Right atrium auricular region (tissue), 2 donors: Measurements from ENCODE around the gene KAT6B. TPM values are rescaled to one million over a fixed set of nuclear protein-coding genes. Genes with fewer than 3 reads are reported as not detected.

ENCODE experiments used
- DNase-seq: peaks from one replicate; pipeline ENCODE4 v3.0.0-alpha.2; 2019; ENCODE audit warnings: low spot score
- H3K27ac ChIP-seq, 2 donors: fragments of 200-600 bp; sonication (generic); 1 replicate in 1 of 2; 2 replicates in 1 of 2; pipeline ENCODE4 v1.5.1; 2016 to 2019
- H3K27me3 ChIP-seq, 2 donors: fragments of 200-600 bp; sonication (generic); one replicate each; pipeline versions ENCODE4 v1.5.1 to v1.6.0; 2017 to 2019
- H3K36me3 ChIP-seq: fragments of 200-600 bp; sonication (generic); one replicate; pipeline ENCODE4 v1.5.1; 2016
- H3K4me1 ChIP-seq, 2 donors: fragments of 200-600 bp; sonication (generic); one replicate each; pipeline versions ENCODE4 v1.5.1 to v1.6.0; 2017 to 2019
- H3K4me3 ChIP-seq, 2 donors: fragments of 200-600 bp; sonication (generic); 1 replicate in 1 of 2; 2 replicates in 1 of 2; pipeline ENCODE4 v1.5.1; 2017 to 2019; ENCODE audit warnings: mild to moderate bottlenecking in 1 of 2, moderate library complexity in 1 of 2
- H3K9me3 ChIP-seq, 2 donors: fragments of 200-600 bp; sonication (generic); one replicate each; pipeline ENCODE4 v1.5.1; 2019
- CTCF ChIP-seq, 2 donors: fragments of 200-600 bp; sonication (generic); IDR thresholded peaks; one replicate each; pipeline ENCODE4 v1.5.1; 2019; ENCODE audit warnings: antibody characterized with exemption in 2 of 2
- total RNA-seq, 2 donors: library from RNA; depleted of rRNA; stranded (reverse); fragments of >200 nt; gene quantifications; one replicate each; pipeline ENCODE4 v1.1.0, GENCODE V29; 2016

Gene KAT6B
- total RNA-seq, 2 donors from 2014 or later: 42.7 to 43.5 TPM

- no peak overlapping the region for H3K27ac ChIP-seq
- no peak for DNase-seq
- no peak for TF ChIP-seq CTCF (IDR thresholded peaks at IDR 0.05)
- H3K4me1 ChIP-seq: peaks cover 0 to 13% of the 10 kb centered on the region in 2 donors
- no peak overlapping the region for H3K4me3 ChIP-seq
- H3K9me3 ChIP-seq: no peaks in the 10 kb centered on the region
- H3K27me3 ChIP-seq: no peaks in the 10 kb centered on the region
- H3K36me3 ChIP-seq: no peaks in the 10 kb centered on the region
Measured at GRCh38 chr10:75040576-75040975, 214.2 kb downstream of the KAT6B start.

GRCh38 chr10:75042292-75042974 lies 216.0 kb downstream of the KAT6B start:
- no peak for DNase-seq
- Histone ChIP-seq H3K27me3 (no peaks in the 10 kb centered on the region), H3K36me3 (no peaks in the 10 kb centered on the region), H3K27ac (no peak overlapping the region), H3K4me3 (no peak overlapping the region), H3K4me1 (peaks cover 0 to 12% of the 10 kb centered on the region in 2 donors), H3K9me3 (no peaks in the 10 kb centered on the region)
- no peak for TF ChIP-seq CTCF (IDR thresholded peaks at IDR 0.05)

- DNase-seq: no peak
- no peaks in the 10 kb centered on the region for H3K27me3 ChIP-seq
- H3K36me3 ChIP-seq: no peaks in the 10 kb centered on the region
- H3K4me1 ChIP-seq: peaks cover 0 to 3% of the 10 kb centered on the region in 2 donors
- no peaks in the 10 kb centered on the region for H3K9me3 ChIP-seq
- no peak for TF ChIP-seq CTCF (IDR thresholded peaks at IDR 0.05)
- H3K4me3 ChIP-seq: peak overlapping the region in 1 of 2 donors; percentile 8
- H3K27ac ChIP-seq: no peak overlapping the region
Measured at GRCh38 chr10:75043256-75044131, 217.1 kb downstream of the KAT6B start.

- H3K4me1 ChIP-seq: peaks cover 0 to 15% of the 10 kb centered on the region in 2 donors
- TF ChIP-seq CTCF (IDR thresholded peaks at IDR 0.05): no peak
- no peaks in the 10 kb centered on the region for H3K36me3 ChIP-seq
- H3K9me3 ChIP-seq: no peaks in the 10 kb centered on the region
- no peak overlapping the region for H3K4me3 ChIP-seq
- H3K27me3 ChIP-seq: no peaks in the 10 kb centered on the region
- DNase-seq: peak; percentile 53
- H3K27ac ChIP-seq: no peak overlapping the region
Measured at GRCh38 chr10:75048669-75049098, 222.3 kb downstream of the KAT6B start.

GRCh38 chr10:75049316-75050148 lies 223.1 kb downstream of the KAT6B start:
- no peak for TF ChIP-seq CTCF (IDR thresholded peaks at IDR 0.05)

More at GRCh38 chr10:75049316-75050148, 223.1 kb downstream of the KAT6B start:
- Histone ChIP-seq H3K36me3 (no peaks in the 10 kb centered on the region), H3K27me3 (no peaks in the 10 kb centered on the region), H3K4me1 (peaks cover 0 to 15% of the 10 kb centered on the region in 2 donors), H3K4me3 (no peak overlapping the region), H3K9me3 (no peaks in the 10 kb centered on the region), H3K27ac (no peak overlapping the region)
- DNase-seq: no peak
